Right lobe of liver (tissue), 6 donors: ENCODE measurements around the gene ID1. TPM values are rescaled to one million over a fixed set of nuclear protein-coding genes. Genes with fewer than 3 reads are reported as not detected.

Source experiments
- ATAC-seq, 4 donors: fragments of 200-7000 bp; cut with Tn5 transposase; one replicate each; pipeline ENCODE4 v1.9.1; 2020; ENCODE audit warnings: mild to moderate bottlenecking in 4 of 4, moderate library complexity in 4 of 4
- DNase-seq, 3 donors: peaks; one replicate each; pipeline ENCODE4 v3.0.0-alpha.2; 2020
- H3K27ac ChIP-seq, 3 donors: fragments of 200-600 bp; one replicate each; pipeline ENCODE4 v1.8.0; 2022
- H3K27me3 ChIP-seq, 2 donors: fragments of 200-600 bp; one replicate each; pipeline ENCODE4 v1.8.0; 2022
- H3K36me3 ChIP-seq, 4 donors: fragments of 200-600 bp; sonication (generic) in 1 of 4; one replicate each; pipeline versions ENCODE4 v1.5.1 to v1.8.0; 2017 to 2022; ENCODE audit warnings: control low read depth in 1 of 4
- H3K4me1 ChIP-seq, 4 donors: fragments of 200-600 bp; sonication (generic) in 1 of 4; one replicate each; pipeline versions ENCODE4 v1.5.1 to v1.8.0; 2017 to 2022; ENCODE audit warnings: control low read depth in 1 of 4
- H3K4me3 ChIP-seq, 3 donors: fragments of 200-600 bp; one replicate each; pipeline ENCODE4 v1.8.0; 2022
- H3K9me3 ChIP-seq, 4 donors: fragments of 200-600 bp; sonication (generic) in 1 of 4; one replicate each; pipeline versions ENCODE4 v1.5.1 to v1.8.0; 2017 to 2022; ENCODE audit warnings: control low read depth in 1 of 4
- POLR2A ChIP-seq: fragments of 450-650 bp; IDR thresholded peaks from one replicate; pipeline ENCODE4 v1.6.1; 2017; ENCODE audit warnings: antibody characterized with exemption, mild to moderate bottlenecking
- WGBS: methylation state at CpG from one replicate; pipeline ENCODE4 v1.1.6; 2018; ENCODE audit warnings: low coverage, low lambda C conversion rate; ENCODE audit not compliant: insufficient coverage; ENCODE audit errors: missing lambda C conversion rate; 5-methylcytosine and 5-hydroxymethylcytosine counted together
- intact Hi-C, 2 donors: fragments of 100-400 bp; cut with DNase I; formaldehyde crosslinking; loops; one replicate each; pipeline versions ENCODE4 v1.11.2 to v1.14.1; 2022
- microRNA-seq, 2 donors: library from miRNA; unstranded; fragments of <30 nt; microRNA quantifications; one replicate each; pipeline ENCODE4, GENCODE V29; 2019 to 2020
- small RNA-seq, 2 experiments: library from RNA; depleted of rRNA; stranded (forward); fragments of <200 nt; gene quantifications; one replicate each; pipeline ENCODE3, GENCODE V24; 2016
- total RNA-seq, 6 experiments: library from RNA; depleted of rRNA in 2 of 6; stranded (reverse); fragments of >200 nt in 2 of 6; fragmentation: NEBNext Ultra II Directional in 3 of 6; extraction: Animal tissue kit (Norgen Biotek cat#: 25700) in 3 of 6; gene quantifications; one replicate each; pipeline versions ENCODE4 v1.1.0 to v1.2.4, GENCODE V29; 2016 to 2023
- TF ChIP-seq, protein P1 (sequence below), 4 donors: fragments of 200-600 bp in 3 of 4; fragments of 450-650 bp in 1 of 4; IDR thresholded peaks; one replicate each; pipeline versions ENCODE4 v1.5.1 to v1.8.0; 2016 to 2022; ENCODE audit warnings: antibody characterized with exemption in 4 of 4, mild to moderate bottlenecking in 2 of 4
- donor health status: DM: no; HTN: yes; CAD: no.
- donor health status: DM: no; HTN: no; CAD: no.
- donor health status: DM: no; HTN: no; CAD: no.
- donor health status: DM: no; HTN: yes; CAD: no.
- donor health status: DM: no; HTN: yes; CAD: no.

Gene ID1
- total RNA-seq, 6 experiments from 2014 or later = 12.9 to 300 (median 35.0) TPM

DNA sequence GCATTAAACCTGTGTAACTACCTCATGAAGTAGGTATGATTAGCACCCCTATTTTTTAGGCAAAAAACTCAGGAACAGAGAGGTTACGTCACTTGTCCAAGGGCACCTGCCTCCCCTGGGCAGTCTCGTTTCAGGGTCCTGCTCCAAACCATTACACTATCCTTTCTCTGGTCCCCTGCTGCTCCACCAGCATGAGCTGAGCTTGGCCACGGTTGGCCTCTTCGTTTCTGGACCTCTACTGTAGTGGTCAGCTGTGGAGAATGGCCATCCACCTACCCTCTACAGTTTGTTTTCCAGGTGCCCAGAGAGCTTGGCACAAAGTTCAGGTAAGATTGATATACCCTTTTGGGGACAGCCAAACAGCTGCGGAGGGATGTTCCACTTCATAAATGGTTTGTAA lies 49.4 kb downstream of the ID1 start:
- Histone ChIP-seq H3K27ac (no peak overlapping the region), H3K9me3 (no peaks in the 10 kb centered on the region), H3K4me3 (no peak overlapping the region), H3K4me1 (no peaks in the 10 kb centered on the region), H3K27me3 (no peaks in the 10 kb centered on the region), H3K36me3 (no peaks in the 10 kb centered on the region)
- 46% methylated on average over 4 of the region's 5 CpGs for WGBS
- DNase-seq (no peak), ATAC-seq (no peak)
- TF ChIP-seq, protein P1, sequence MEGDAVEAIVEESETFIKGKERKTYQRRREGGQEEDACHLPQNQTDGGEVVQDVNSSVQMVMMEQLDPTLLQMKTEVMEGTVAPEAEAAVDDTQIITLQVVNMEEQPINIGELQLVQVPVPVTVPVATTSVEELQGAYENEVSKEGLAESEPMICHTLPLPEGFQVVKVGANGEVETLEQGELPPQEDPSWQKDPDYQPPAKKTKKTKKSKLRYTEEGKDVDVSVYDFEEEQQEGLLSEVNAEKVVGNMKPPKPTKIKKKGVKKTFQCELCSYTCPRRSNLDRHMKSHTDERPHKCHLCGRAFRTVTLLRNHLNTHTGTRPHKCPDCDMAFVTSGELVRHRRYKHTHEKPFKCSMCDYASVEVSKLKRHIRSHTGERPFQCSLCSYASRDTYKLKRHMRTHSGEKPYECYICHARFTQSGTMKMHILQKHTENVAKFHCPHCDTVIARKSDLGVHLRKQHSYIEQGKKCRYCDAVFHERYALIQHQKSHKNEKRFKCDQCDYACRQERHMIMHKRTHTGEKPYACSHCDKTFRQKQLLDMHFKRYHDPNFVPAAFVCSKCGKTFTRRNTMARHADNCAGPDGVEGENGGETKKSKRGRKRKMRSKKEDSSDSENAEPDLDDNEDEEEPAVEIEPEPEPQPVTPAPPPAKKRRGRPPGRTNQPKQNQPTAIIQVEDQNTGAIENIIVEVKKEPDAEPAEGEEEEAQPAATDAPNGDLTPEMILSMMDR (IDR thresholded peaks at IDR 0.05) = no peak
- TF ChIP-seq POLR2A = no peak
- intact Hi-C loops = no loop called here

Small RNA genes lying within 50 kb of the gene (microRNA-seq; reads per million reads assigned to microRNA genes)
- gene MIR3193 = 0 reads per million in 2 donors

Small RNA genes lying within 50 kb of the gene (small RNA-seq; reads per million reads assigned to genes)
- 0 to 0.26 reads per million in 2 experiments for gene MIR3193

Other genes starting within 250 kb of the ID1 start
- not detected for gene DEFB118, start 236.7 kb upstream of the ID1 start, total RNA-seq
- not detected for gene DEFB119, start 214.7 kb upstream of the ID1 start, total RNA-seq
- not detected for gene DEFB121, start 199.1 kb upstream of the ID1 start, total RNA-seq
- not detected for gene DEFB123, start 164.7 kb upstream of the ID1 start, total RNA-seq
- not detected for gene DEFB124, start 130.2 kb upstream of the ID1 start, total RNA-seq
- gene REM1, start 130.0 kb upstream of the ID1 start, total RNA-seq = 1 to 10 TPM in 1 of 6 experiments, under 1 TPM in 4, not detected in 1; 0.12 to 1.0 (median 0.20) TPM
- gene HM13, start 90.8 kb upstream of the ID1 start, total RNA-seq = 100 to 1,000 TPM in 5 of 6 experiments, 10 to 100 TPM in 1; 78.1 to 141 (median 114) TPM
- gene COX4I2, start 32.6 kb downstream of the ID1 start, total RNA-seq = not detected
- gene BCL2L1, start 117.6 kb downstream of the ID1 start, total RNA-seq = 10 to 100 TPM; 30.5 to 96.1 (median 63.4) TPM
- 1 to 10 TPM in 5 of 6 experiments, under 1 TPM in 1; 0.56 to 8.3 (median 2.8) TPM for gene TPX2, start 134.0 kb downstream of the ID1 start, total RNA-seq
- gene MYLK2, start 214.1 kb downstream of the ID1 start, total RNA-seq = not detected
- gene FOXS1, start 240.3 kb downstream of the ID1 start, total RNA-seq = under 1 TPM in 2 of 6 experiments, not detected in 4; 0.15 to 0.31 TPM